Chondrocyte (in vitro differentiated cells): Measurements from ENCODE around the gene TCEAL1. TPM values are rescaled to one million over a fixed set of nuclear protein-coding genes. Genes with fewer than 3 reads are reported as not detected.
"Not testable (repeated sequence)": the region's sequence is repeated elsewhere in the genome, so short reads cannot be mapped to it uniquely, and the experiment has no call there.

Experiments
- DNase-seq: peaks from one replicate; pipeline ENCODE4 v3.0.0; 2021; ENCODE audit warnings: mixed read lengths, low spot score
- H3K27ac Mint-ChIP-seq: one replicate; pipeline ENCODE4 v1.8.0; 2021; ENCODE audit warnings: mild to moderate bottlenecking, moderate library complexity, mixed read lengths; ENCODE audit not compliant: unreplicated experiment
- H3K27me3 Mint-ChIP-seq: 2 replicates; pipeline ENCODE4 v1.8.0; 2021; ENCODE audit warnings: low read depth, mixed read lengths
- H3K36me3 Mint-ChIP-seq: 2 replicates; pipeline ENCODE4 v1.8.0; 2021; ENCODE audit warnings: low read depth, mixed read lengths
- H3K4me1 Mint-ChIP-seq: 2 replicates; pipeline ENCODE4 v1.8.0; 2021; ENCODE audit warnings: low read depth, mild to moderate bottlenecking, mixed read lengths
- H3K4me3 Mint-ChIP-seq: one replicate; pipeline ENCODE4 v1.8.0; 2021; ENCODE audit warnings: mild to moderate bottlenecking, moderate library complexity, mixed read lengths; ENCODE audit not compliant: unreplicated experiment
- H3K9me3 Mint-ChIP-seq: 2 replicates; pipeline ENCODE4 v1.8.0; 2021; ENCODE audit warnings: low read depth, mixed read lengths
- total RNA-seq: library from RNA; stranded (reverse); gene quantifications from 3 replicates; pipeline ENCODE4 v1.2.1, GENCODE V29; 2021
- TF ChIP-seq, protein P1 (sequence below): fragments of 200-600 bp; sonication (generic); IDR thresholded peaks from 2 replicates; pipeline ENCODE4 v1.5.0; 2021; ENCODE audit warnings: antibody characterized with exemption, mild to moderate bottlenecking, moderate library complexity

The TCEAL1 gene
- total RNA-seq, 1 donor from 2014 or later = 27.7 TPM

GRCh38 chrX:103629318-103630170 is 769 bp downstream of the TCEAL1 start:
- DNase-seq = no peak
- peaks cover 14% of the 10 kb centered on the region for H3K4me1 Mint-ChIP-seq
- TF ChIP-seq, protein P1, sequence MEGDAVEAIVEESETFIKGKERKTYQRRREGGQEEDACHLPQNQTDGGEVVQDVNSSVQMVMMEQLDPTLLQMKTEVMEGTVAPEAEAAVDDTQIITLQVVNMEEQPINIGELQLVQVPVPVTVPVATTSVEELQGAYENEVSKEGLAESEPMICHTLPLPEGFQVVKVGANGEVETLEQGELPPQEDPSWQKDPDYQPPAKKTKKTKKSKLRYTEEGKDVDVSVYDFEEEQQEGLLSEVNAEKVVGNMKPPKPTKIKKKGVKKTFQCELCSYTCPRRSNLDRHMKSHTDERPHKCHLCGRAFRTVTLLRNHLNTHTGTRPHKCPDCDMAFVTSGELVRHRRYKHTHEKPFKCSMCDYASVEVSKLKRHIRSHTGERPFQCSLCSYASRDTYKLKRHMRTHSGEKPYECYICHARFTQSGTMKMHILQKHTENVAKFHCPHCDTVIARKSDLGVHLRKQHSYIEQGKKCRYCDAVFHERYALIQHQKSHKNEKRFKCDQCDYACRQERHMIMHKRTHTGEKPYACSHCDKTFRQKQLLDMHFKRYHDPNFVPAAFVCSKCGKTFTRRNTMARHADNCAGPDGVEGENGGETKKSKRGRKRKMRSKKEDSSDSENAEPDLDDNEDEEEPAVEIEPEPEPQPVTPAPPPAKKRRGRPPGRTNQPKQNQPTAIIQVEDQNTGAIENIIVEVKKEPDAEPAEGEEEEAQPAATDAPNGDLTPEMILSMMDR = peak; percentile 79
- peaks cover 1% of the 10 kb centered on the region for H3K36me3 Mint-ChIP-seq
- peak overlapping the region; percentile 84 for H3K4me3 Mint-ChIP-seq
- no peaks in the 10 kb centered on the region for H3K9me3 Mint-ChIP-seq
- H3K27ac Mint-ChIP-seq = peak overlapping the region; percentile 95
- no peaks in the 10 kb centered on the region for H3K27me3 Mint-ChIP-seq

DNA sequence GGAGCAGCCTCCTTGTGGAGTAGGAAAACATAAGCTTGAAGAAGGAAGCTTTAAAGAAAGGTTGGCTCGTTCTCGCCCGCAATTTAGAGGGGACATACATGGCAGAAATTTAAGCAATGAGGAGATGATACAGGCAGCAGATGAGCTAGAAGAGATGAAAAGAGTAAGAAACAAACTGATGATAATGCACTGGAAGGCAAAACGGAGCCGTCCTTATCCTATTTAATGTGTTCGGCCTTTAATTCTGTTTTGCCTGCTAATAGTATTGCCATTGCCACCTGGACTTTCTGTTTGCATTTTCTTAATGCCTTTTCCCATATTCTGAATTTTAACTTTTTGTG is 1.4 kb downstream of the TCEAL1 start:
- Mint-ChIP-seq H3K4me3 (peak overlapping the region; percentile 84), H3K27ac (peak overlapping the region; percentile 95), H3K36me3 (peaks cover 1% of the 10 kb centered on the region), H3K9me3 (no peaks in the 10 kb centered on the region), H3K4me1 (peaks cover 11% of the 10 kb centered on the region), H3K27me3 (no peaks in the 10 kb centered on the region)
- no peak for DNase-seq
- TF ChIP-seq, protein P1 = peak; percentile 45

- no peak overlapping the region for H3K4me3 Mint-ChIP-seq
- no peak for DNase-seq
- no peaks in the 10 kb centered on the region for H3K9me3 Mint-ChIP-seq
- no peaks in the 10 kb centered on the region for H3K27me3 Mint-ChIP-seq
- H3K27ac Mint-ChIP-seq = no peak overlapping the region
- TF ChIP-seq, protein P1 = no peak
- peaks cover 1% of the 10 kb centered on the region for H3K36me3 Mint-ChIP-seq
- peaks cover 10% of the 10 kb centered on the region for H3K4me1 Mint-ChIP-seq
Measured at GRCh38 chrX:103631145-103631544, 2.4 kb downstream of the TCEAL1 start.

DNA sequence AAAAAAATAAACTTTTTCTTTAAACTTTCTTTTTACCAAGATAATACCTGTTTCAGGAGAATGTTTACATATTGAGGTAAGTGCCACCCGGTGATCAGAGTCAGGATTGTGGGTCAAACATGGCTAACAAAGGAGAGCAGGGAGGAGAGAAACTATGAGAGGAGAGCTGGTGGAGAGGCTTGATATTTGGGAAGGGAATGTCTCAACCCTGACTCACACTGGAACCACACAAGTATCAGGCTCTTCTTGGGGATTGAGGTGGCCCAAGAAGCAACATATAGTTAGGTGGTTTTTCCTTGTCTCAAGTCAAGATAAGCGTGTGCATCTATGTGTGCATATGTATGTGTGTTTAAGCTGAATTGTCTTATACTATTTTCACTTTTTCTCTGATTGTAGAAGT is 6.7 kb downstream of the TCEAL1 start:
- Mint-ChIP-seq H3K36me3 (peaks cover 1% of the 10 kb centered on the region), H3K27me3 (no peaks in the 10 kb centered on the region), H3K27ac (no peak overlapping the region), H3K4me3 (no peak overlapping the region), H3K4me1 (peaks cover 7% of the 10 kb centered on the region), H3K9me3 (no peaks in the 10 kb centered on the region)
- TF ChIP-seq, protein P1 = no peak
- DNase-seq = no peak

- TF ChIP-seq, protein P1 = no peak
- DNase-seq = no peak
- Mint-ChIP-seq H3K36me3 (no peaks in the 10 kb centered on the region), H3K4me3 (no peak overlapping the region), H3K27me3 (no peaks in the 10 kb centered on the region), H3K4me1 (peaks cover 15% of the 10 kb centered on the region), H3K9me3 (no peaks in the 10 kb centered on the region), H3K27ac (no peak overlapping the region)
Measured at GRCh38 chrX:103637604-103638338, 9.0 kb downstream of the TCEAL1 start.

DNA sequence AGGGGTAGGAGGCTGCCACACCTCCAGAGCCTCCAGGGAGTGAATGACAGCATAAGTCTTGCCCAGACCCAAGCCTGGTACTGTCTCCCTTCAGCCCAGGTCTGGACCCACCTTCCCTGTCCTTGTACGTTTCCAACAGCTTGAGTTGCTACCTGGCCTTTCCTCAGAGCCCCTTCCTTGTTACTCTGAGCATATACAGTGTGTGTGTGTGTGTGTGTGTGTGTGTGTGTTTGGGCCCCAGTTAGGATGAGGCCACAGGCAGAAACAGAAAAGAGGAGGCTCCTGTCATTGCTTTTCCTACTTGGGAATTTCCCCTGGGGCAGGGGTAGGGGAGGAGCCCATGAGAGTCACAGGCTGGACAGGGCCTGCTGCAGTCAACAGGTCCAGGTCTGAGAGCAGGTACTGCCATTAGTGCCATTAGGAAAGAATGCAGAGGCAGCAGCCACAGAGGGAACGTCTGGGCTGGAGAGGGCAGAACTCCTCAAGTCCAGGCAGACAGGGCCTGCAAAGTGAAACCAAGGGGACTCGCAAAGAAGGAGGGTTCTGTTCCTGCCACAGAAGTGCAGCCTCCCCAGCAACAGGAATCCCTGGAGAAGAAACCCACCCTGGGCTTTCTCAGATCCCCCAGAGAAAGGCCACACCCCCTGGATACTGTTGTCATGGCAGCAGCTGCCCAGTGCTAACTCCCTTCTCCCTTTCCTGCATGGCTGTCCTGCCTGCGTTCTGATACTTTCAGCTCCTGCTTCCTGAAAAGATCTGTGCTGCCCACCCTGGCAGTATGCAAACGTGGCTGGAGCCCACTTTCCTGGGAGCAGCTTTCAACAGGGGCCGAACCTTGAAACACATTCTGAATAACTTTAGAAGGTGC is 9.9 kb downstream of the TCEAL1 start:
- Mint-ChIP-seq H3K4me1 (peaks cover 15% of the 10 kb centered on the region), H3K27ac (peak overlapping the region; percentile 69)
- H3K27me3 Mint-ChIP-seq, H3K36me3 Mint-ChIP-seq, DNase-seq, H3K9me3 Mint-ChIP-seq, H3K4me3 Mint-ChIP-seq: not testable (repeated sequence)
